KMS-11 (cell line): ENCODE measurements around the gene TSGA10IP.
A peak's percentile ranks its signal among the peaks of the same experiment; 100 is the strongest.

Source experiments
- H2AFZ ChIP-seq: fragments of 200-600 bp; sonication (generic); 2 replicates; pipeline ENCODE4 v1.6.1; 2016; ENCODE audit warnings: antibody characterized with exemption, mixed run types, low read depth
- H3K27ac ChIP-seq: fragments of 200-600 bp; sonication (generic); 2 replicates; pipeline ENCODE4 v1.6.1; 2016; ENCODE audit warnings: mild to moderate bottlenecking, mixed run types
- H3K27me3 ChIP-seq: fragments of 200-600 bp; sonication (generic); 2 replicates; pipeline ENCODE4 v1.6.1; 2017; ENCODE audit warnings: mild to moderate bottlenecking, low read depth, mixed run types, moderate library complexity; ENCODE audit not compliant: insufficient read depth
- H3K36me3 ChIP-seq: fragments of 200-600 bp; sonication (generic); 2 replicates; pipeline ENCODE4 v1.6.1; 2017; ENCODE audit warnings: mild to moderate bottlenecking, mixed run types; ENCODE audit not compliant: insufficient read depth
- H3K4me1 ChIP-seq: fragments of 200-600 bp; sonication (generic); 2 replicates; pipeline ENCODE4 v1.6.1; 2016; ENCODE audit warnings: mild to moderate bottlenecking, low read depth, mixed run types; ENCODE audit not compliant: poor library complexity, severe bottlenecking
- H3K4me2 ChIP-seq: fragments of 200-600 bp; sonication (generic); 2 replicates; pipeline ENCODE4 v1.7.0; 2016; ENCODE audit warnings: mild to moderate bottlenecking, mixed run types
- H3K4me3 ChIP-seq: fragments of 200-600 bp; sonication (generic); IDR thresholded peaks from 2 replicates; pipeline ENCODE4 v1.6.1; 2017; ENCODE audit warnings: low read depth, low read length, mixed read lengths; ENCODE audit not compliant: insufficient read depth
- H3K79me2 ChIP-seq: fragments of 200-600 bp; sonication (generic); 2 replicates; pipeline ENCODE4 v1.6.1; 2016; ENCODE audit warnings: low read depth, mixed run types; ENCODE audit not compliant: insufficient read depth
- H3K9ac ChIP-seq: fragments of 200-600 bp; sonication (generic); 2 replicates; pipeline ENCODE4 v1.6.1; 2016; ENCODE audit warnings: mild to moderate bottlenecking, mixed run types
- H4K20me1 ChIP-seq: fragments of 200-600 bp; sonication (generic); 2 replicates; pipeline ENCODE4 v1.6.1; 2016; ENCODE audit warnings: mild to moderate bottlenecking, mixed run types; ENCODE audit not compliant: insufficient read depth
- TF ChIP-seq, protein P1 (sequence below): fragments of 200-600 bp; sonication (generic); conservative IDR thresholded peaks from 2 replicates; pipeline ENCODE4 v1.6.1; 2017; ENCODE audit warnings: low read depth, mild to moderate bottlenecking, antibody characterized with exemption, low read length, moderate library complexity, mixed read lengths

TSGA10IP gene

GRCh38 chr11:65900899-65901180, 44.4 kb upstream of the TSGA10IP start:
- Histone ChIP-seq H3K4me2 (peak overlapping the region; percentile 93), H4K20me1 (no peaks in the 10 kb centered on the region), H3K36me3 (no peaks in the 10 kb centered on the region), H3K79me2 (no peaks in the 10 kb centered on the region), H3K4me1 (peaks cover 40% of the 10 kb centered on the region), H2AFZ (peak overlapping the region; percentile 61; the same call in 1 of the 2 replicates), H3K27me3 (no peaks in the 10 kb centered on the region), H3K9ac (no peak overlapping the region), H3K4me3 (no peak overlapping the region), H3K27ac (peak overlapping the region; percentile 81; the same call in 1 of the 2 replicates)
- TF ChIP-seq, protein P1, sequence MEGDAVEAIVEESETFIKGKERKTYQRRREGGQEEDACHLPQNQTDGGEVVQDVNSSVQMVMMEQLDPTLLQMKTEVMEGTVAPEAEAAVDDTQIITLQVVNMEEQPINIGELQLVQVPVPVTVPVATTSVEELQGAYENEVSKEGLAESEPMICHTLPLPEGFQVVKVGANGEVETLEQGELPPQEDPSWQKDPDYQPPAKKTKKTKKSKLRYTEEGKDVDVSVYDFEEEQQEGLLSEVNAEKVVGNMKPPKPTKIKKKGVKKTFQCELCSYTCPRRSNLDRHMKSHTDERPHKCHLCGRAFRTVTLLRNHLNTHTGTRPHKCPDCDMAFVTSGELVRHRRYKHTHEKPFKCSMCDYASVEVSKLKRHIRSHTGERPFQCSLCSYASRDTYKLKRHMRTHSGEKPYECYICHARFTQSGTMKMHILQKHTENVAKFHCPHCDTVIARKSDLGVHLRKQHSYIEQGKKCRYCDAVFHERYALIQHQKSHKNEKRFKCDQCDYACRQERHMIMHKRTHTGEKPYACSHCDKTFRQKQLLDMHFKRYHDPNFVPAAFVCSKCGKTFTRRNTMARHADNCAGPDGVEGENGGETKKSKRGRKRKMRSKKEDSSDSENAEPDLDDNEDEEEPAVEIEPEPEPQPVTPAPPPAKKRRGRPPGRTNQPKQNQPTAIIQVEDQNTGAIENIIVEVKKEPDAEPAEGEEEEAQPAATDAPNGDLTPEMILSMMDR: no peak

DNA sequence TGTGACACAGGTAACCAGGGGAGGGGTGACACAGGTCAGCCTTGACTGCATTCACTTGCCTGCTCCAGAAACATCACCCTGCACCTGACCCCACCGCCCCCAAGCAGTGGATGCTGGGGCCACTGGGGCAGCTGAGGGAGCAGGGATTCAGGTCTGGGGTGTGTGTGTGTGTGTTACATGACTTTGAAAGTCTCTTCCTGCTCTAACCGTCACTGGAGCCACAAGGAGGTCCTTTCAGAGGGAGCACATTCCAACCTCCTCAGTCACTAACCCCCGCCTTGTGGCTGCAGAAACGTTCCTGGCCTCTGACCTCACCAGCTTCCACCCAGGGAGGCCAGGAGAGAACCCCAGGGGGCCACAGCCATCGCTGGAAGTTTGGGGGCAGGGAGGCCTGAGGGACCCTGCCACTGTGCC, 42.2 kb upstream of the TSGA10IP start:
- peak overlapping the region; percentile 81 for H3K27ac ChIP-seq
- TF ChIP-seq, protein P1: no peak
- no peaks in the 10 kb centered on the region for H3K36me3 ChIP-seq
- no peaks in the 10 kb centered on the region for H4K20me1 ChIP-seq
- H3K4me2 ChIP-seq: peak overlapping the region; percentile 93; the same call in 1 of the 2 replicates
- H3K27me3 ChIP-seq: no peaks in the 10 kb centered on the region
- peak overlapping the region; percentile 68 for H2AFZ ChIP-seq
- peaks cover 40% of the 10 kb centered on the region for H3K4me1 ChIP-seq
- peak overlapping the region; percentile 36; the same call in 1 of the 2 replicates for H3K9ac ChIP-seq
- H3K4me3 ChIP-seq: no peak overlapping the region
- H3K79me2 ChIP-seq: no peaks in the 10 kb centered on the region

DNA sequence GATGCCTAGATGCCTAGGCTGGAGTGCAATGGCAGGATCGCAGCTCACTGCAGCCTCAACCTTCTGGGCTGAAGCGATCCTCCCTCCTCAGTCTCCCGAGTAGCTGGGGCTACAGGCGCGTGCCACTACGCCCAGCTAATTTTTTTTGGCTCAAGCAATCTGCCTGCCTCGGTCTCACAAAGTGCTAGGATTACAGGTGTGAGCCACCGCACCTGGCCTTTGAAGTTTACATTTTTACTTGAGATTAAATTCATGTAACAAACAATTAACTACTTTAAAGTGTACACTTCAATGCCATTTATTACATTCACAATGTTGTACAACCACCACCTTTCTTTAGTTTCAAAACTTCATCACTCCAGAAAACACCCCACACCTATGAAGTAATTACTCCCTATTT, 41.6 kb upstream of the TSGA10IP start:
- H3K4me1 ChIP-seq: peaks cover 42% of the 10 kb centered on the region
- no peaks in the 10 kb centered on the region for H3K79me2 ChIP-seq
- TF ChIP-seq, protein P1: no peak
- H3K9ac ChIP-seq: no peak overlapping the region
- H3K27me3 ChIP-seq: no peaks in the 10 kb centered on the region
- no peaks in the 10 kb centered on the region for H4K20me1 ChIP-seq
- peak overlapping the region; percentile 93; the same call in 1 of the 2 replicates for H3K4me2 ChIP-seq
- H3K27ac ChIP-seq: peak overlapping the region; percentile 81; the same call in 1 of the 2 replicates
- H3K36me3 ChIP-seq: no peaks in the 10 kb centered on the region
- H3K4me3 ChIP-seq: no peak overlapping the region
- peak overlapping the region; percentile 68; the same call in 1 of the 2 replicates for H2AFZ ChIP-seq

DNA sequence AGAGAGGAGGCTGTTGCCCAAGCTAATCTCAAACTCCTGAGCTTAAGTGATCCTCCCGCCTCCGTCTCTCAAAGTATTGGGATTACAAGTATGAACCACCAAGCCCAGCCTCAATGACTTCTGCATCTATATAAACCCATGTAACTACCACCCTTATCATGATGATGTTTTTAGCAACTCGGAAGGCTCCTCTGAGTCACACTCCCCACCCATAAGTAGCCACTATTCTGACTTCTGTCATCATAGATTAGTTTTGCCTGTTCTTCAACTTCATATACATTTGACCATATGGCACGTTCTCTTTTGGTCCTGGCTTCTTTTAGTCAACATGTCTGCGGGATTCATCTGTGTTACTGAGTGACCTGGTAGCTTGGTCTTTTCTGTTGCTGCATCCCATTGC, 38.7 kb upstream of the TSGA10IP start:
- no peak overlapping the region for H2AFZ ChIP-seq
- no peaks in the 10 kb centered on the region for H3K79me2 ChIP-seq
- no peak overlapping the region for H3K9ac ChIP-seq
- H3K4me1 ChIP-seq: peaks cover 45% of the 10 kb centered on the region
- H3K36me3 ChIP-seq: no peaks in the 10 kb centered on the region
- no peak overlapping the region for H3K4me2 ChIP-seq
- H3K27me3 ChIP-seq: no peaks in the 10 kb centered on the region
- H3K4me3 ChIP-seq: no peak overlapping the region
- H3K27ac ChIP-seq: no peak overlapping the region
- TF ChIP-seq, protein P1: no peak
- no peaks in the 10 kb centered on the region for H4K20me1 ChIP-seq
